Nephron progenitor cell (in vitro differentiated cells): Measurements from ENCODE around the gene GALNT10.

Source experiments
- DNase-seq: peaks from one replicate; pipeline ENCODE4 v3.0.0; 2021
- H3K27ac Mint-ChIP-seq: 2 replicates; pipeline ENCODE4 v1.8.0; 2021; ENCODE audit warnings: mild to moderate bottlenecking, moderate library complexity, mixed read lengths
- H3K27me3 Mint-ChIP-seq: 2 replicates; pipeline ENCODE4 v1.8.0; 2021; ENCODE audit warnings: mild to moderate bottlenecking, low read depth, mixed read lengths; ENCODE audit not compliant: poor library complexity
- H3K36me3 Mint-ChIP-seq: 2 replicates; pipeline ENCODE4 v1.8.0; 2021; ENCODE audit warnings: low read depth, mixed read lengths
- H3K4me1 Mint-ChIP-seq: 2 replicates; pipeline ENCODE4 v1.8.0; 2021; ENCODE audit warnings: mixed read lengths
- H3K4me3 Mint-ChIP-seq: 2 replicates; pipeline ENCODE4 v1.8.0; 2021; ENCODE audit warnings: mild to moderate bottlenecking, moderate library complexity, mixed read lengths
- H3K9me3 Mint-ChIP-seq: 2 replicates; pipeline ENCODE4 v1.8.0; 2021; ENCODE audit warnings: mild to moderate bottlenecking, moderate library complexity, mixed read lengths
- CTCF ChIP-seq: fragments of 200-600 bp; sonication (generic); IDR thresholded peaks from 2 replicates; pipeline ENCODE4 v1.5.0; 2021; ENCODE audit warnings: antibody characterized with exemption

Gene GALNT10

DNA sequence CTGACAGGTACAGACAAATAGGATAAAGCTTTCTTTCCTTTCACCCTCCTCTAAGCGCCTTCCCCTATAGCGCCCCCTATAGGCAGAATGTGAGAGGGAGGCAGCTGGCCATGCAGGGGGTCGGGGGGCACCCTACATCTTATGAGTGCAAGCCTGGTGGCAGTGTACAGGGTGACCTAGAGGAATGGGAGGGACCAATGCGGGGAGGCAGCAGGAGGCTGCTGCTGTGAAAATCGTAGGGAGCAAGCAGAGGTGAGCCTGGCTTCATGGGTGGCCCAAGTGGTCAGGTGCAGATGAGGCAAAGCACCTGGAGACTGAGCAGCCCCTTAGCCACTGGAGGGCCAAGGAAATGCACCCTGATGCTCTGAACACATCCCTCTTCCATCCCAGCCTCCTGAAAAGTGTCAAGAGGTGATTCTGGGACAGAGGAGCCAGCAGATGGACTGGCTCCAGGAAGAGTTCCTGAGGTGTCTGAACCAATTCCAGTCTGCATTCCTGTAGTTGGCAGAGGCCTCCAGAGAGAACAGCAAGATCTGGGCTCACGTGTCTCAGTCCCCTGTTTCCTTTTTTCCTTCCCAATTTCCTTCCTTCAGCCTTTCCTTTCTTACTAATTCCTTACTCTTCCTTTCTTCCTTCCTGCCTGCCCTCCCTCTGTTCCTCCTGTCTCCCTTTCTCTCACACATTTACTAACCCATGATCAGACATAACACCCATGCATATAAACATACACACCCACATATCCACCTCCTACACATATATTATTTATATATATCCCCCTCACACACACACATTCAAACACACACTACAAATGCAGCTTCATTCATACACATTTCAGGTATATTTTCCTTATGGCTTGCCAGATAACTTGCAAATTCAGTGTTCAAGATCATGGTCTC is 32.8 kb upstream of the GALNT10 start:
- Mint-ChIP-seq H3K4me3 (no peak overlapping the region), H3K9me3 (peaks cover 11% of the 10 kb centered on the region), H3K27ac (no peak overlapping the region), H3K27me3 (peaks cover 60% of the 10 kb centered on the region), H3K36me3 (peaks cover 15% of the 10 kb centered on the region), H3K4me1 (peaks cover 41% of the 10 kb centered on the region)
- no peak for DNase-seq
- peak; percentile 53 for TF ChIP-seq CTCF

- Mint-ChIP-seq H3K4me1 (peaks cover 47% of the 10 kb centered on the region), H3K4me3 (no peak overlapping the region), H3K27ac (no peak overlapping the region), H3K27me3 (peaks cover 59% of the 10 kb centered on the region), H3K36me3 (peaks cover 9% of the 10 kb centered on the region), H3K9me3 (peaks cover 7% of the 10 kb centered on the region)
- no peak for TF ChIP-seq CTCF
- DNase-seq, result no peak
Measured at GRCh38 chr5:154158379-154158737, 32.2 kb upstream of the GALNT10 start.

GRCh38 chr5:154159343-154159742 is 31.2 kb upstream of the GALNT10 start:
- DNase-seq, result no peak
- Mint-ChIP-seq H3K27ac (no peak overlapping the region), H3K36me3 (peaks cover 8% of the 10 kb centered on the region)

DNA sequence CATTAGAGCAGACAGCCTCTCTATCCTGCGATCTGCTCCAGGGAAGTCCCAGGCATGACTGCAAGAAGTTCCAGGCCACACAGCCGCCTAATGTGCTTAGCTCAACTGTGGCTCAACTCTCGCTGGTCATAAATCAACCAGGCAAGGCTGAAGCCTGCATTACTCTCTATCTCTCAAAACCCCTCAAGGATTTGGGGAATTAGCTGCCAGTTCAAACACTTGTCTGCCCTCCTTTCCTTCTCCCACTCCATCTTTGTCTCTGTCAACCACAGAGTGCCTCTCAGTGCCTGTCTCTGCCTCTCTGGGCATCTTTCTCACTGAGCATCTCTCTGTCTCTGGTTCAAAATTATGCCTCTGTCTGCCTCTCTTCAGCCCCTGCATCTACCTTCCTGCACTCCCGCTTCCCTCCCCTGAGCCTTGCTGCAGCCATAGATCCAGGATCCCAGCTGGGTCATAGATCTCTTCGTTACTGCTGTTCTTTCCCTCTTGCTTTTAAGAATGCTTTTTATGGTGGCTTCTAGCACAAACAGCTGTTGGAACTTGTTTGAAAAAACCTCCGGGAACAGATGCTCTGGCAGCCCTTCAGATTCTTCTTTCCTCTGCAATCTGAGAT is 27.9 kb upstream of the GALNT10 start:
- H3K4me1 Mint-ChIP-seq, result peaks cover 86% of the 10 kb centered on the region
- DNase-seq, result peak; percentile 52
- no peak for TF ChIP-seq CTCF
- H3K27me3 Mint-ChIP-seq, result peaks cover 73% of the 10 kb centered on the region
- H3K9me3 Mint-ChIP-seq, result no peaks in the 10 kb centered on the region
- peak overlapping the region; percentile 29 for H3K27ac Mint-ChIP-seq
- H3K36me3 Mint-ChIP-seq, result no peaks in the 10 kb centered on the region
- peak overlapping the region; percentile 15 for H3K4me3 Mint-ChIP-seq

More at GRCh38 chr5:154159343-154159742, 31.2 kb upstream of the GALNT10 start:
- TF ChIP-seq CTCF, result no peak
- Mint-ChIP-seq H3K27me3 (peaks cover 64% of the 10 kb centered on the region), H3K4me3 (no peak overlapping the region), H3K4me1 (peaks cover 57% of the 10 kb centered on the region), H3K9me3 (peaks cover 7% of the 10 kb centered on the region)

GRCh38 chr5:154163327-154164248 is 26.9 kb upstream of the GALNT10 start:
- TF ChIP-seq CTCF, result no peak
- peak overlapping the region; percentile 48 for H3K4me3 Mint-ChIP-seq
- H3K27me3 Mint-ChIP-seq, result peaks cover 74% of the 10 kb centered on the region
- H3K9me3 Mint-ChIP-seq, result no peaks in the 10 kb centered on the region
- no peak for DNase-seq
- no peak overlapping the region for H3K27ac Mint-ChIP-seq
- no peaks in the 10 kb centered on the region for H3K36me3 Mint-ChIP-seq
- H3K4me1 Mint-ChIP-seq, result peaks cover 77% of the 10 kb centered on the region
